Tibial nerve (tissue), 3 donors: Measurements from ENCODE around the gene COL25A1.

Source experiments
- POLR2A ChIP-seq, 2 donors: fragments of 450-650 bp; IDR thresholded peaks; one replicate each; pipeline ENCODE4 v1.6.1; 2017; ENCODE audit warnings: antibody characterized with exemption in 2 of 2, mild to moderate bottlenecking in 2 of 2, moderate library complexity in 2 of 2
- TF ChIP-seq, protein P1 (sequence below), 5 experiments: fragments of 200-600 bp in 3 of 5; fragments of 450-650 bp in 2 of 5; sonication (generic) in 3 of 5; IDR thresholded peaks; one replicate each; pipeline ENCODE4 v1.5.1; 2016 to 2019; ENCODE audit warnings: antibody characterized with exemption in 5 of 5, mild to moderate bottlenecking in 3 of 5, moderate library complexity in 2 of 5

GRCh38 chr4:109256818-109257217, 45.6 kb downstream of the COL25A1 start:
- TF ChIP-seq, protein P1, sequence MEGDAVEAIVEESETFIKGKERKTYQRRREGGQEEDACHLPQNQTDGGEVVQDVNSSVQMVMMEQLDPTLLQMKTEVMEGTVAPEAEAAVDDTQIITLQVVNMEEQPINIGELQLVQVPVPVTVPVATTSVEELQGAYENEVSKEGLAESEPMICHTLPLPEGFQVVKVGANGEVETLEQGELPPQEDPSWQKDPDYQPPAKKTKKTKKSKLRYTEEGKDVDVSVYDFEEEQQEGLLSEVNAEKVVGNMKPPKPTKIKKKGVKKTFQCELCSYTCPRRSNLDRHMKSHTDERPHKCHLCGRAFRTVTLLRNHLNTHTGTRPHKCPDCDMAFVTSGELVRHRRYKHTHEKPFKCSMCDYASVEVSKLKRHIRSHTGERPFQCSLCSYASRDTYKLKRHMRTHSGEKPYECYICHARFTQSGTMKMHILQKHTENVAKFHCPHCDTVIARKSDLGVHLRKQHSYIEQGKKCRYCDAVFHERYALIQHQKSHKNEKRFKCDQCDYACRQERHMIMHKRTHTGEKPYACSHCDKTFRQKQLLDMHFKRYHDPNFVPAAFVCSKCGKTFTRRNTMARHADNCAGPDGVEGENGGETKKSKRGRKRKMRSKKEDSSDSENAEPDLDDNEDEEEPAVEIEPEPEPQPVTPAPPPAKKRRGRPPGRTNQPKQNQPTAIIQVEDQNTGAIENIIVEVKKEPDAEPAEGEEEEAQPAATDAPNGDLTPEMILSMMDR (IDR thresholded peaks at IDR 0.05), result no peak
- TF ChIP-seq POLR2A (IDR thresholded peaks at IDR 0.05), result no peak
